Measurements from ENCODE around the gene ADGRL2. TPM values are rescaled to one million over a fixed set of nuclear protein-coding genes. Genes with fewer than 3 reads are reported as not detected.

The ADGRL2 gene
- total and polyA plus RNA-seq, 11 donors = 16.9 to 82.8 (median 54.3) TPM

GRCh38 chr1:81811757-81812371 lies 11.1 kb downstream of the ADGRL2 start:
- no peaks in the 10 kb centered on the region for H3K9me3 ChIP-seq
- no peak overlapping the region for H3K4me3 ChIP-seq
- ATAC-seq = no peak
- WGBS, 4 donors = 48 to 53% (median 52%) methylated on average over 3 of the region's 3 CpGs
- H3K4me1 ChIP-seq = peaks cover 4 to 86% (median 42%) of the 10 kb centered on the region in 12 donors
- intact Hi-C loops (cut with DNase I) = loop anchor here in 1 of 10 donors (10.0 kb wide), 1 partner anchor 133 kb away; no protein-coding TSS in a partner anchor
- no peak for DNase-seq
- peak overlapping the region in 2 of 12 donors; percentile 5 to 10 for H3K27ac ChIP-seq
- H3K27me3 ChIP-seq = no peaks in the 10 kb centered on the region
- TF ChIP-seq CTCF (IDR thresholded peaks at IDR 0.05) (peak in 9 of 12 donors; percentile 19 to 51 (median 38)), POLR2A (IDR thresholded peaks at IDR 0.05) (no peak)
- H3K36me3 ChIP-seq = no peaks in the 10 kb centered on the region

- 30 to 41% (median 35%) methylated on average over 4 of the region's 4 CpGs for whole genome bisulfite sequencing, 4 donors
- ATAC-seq (peak in 1 of 4 donors; percentile 22), DNase-seq (no peak)
- peaks cover 4 to 78% (median 37%) of the 10 kb centered on the region in 12 donors for H3K4me1 ChIP-seq
- no peak overlapping the region for H3K27ac ChIP-seq
- intact Hi-C loops (cut with DNase I) = loop anchor here in 1 of 10 donors (10.0 kb wide), 1 partner anchor 132 kb away; no protein-coding TSS in a partner anchor
- TF ChIP-seq CTCF (IDR thresholded peaks at IDR 0.05) = no peak
- TF ChIP-seq POLR2A (IDR thresholded peaks at IDR 0.05) = no peak
- H3K4me3 ChIP-seq = peak overlapping the region in 5 of 12 donors; percentile 0 to 20 (median 1)
- H3K9me3 ChIP-seq = no peaks in the 10 kb centered on the region
- H3K36me3 ChIP-seq = no peaks in the 10 kb centered on the region
- H3K27me3 ChIP-seq = no peaks in the 10 kb centered on the region
Observed at GRCh38 chr1:81812712-81813111, 12.0 kb downstream of the ADGRL2 start.

GRCh38 chr1:81813691-81814090 lies 13.0 kb downstream of the ADGRL2 start:
- peak overlapping the region in 1 of 12 donors; percentile 16 for H3K4me3 ChIP-seq
- no peaks in the 10 kb centered on the region for H3K27me3 ChIP-seq
- no peaks in the 10 kb centered on the region for H3K36me3 ChIP-seq
- no peaks in the 10 kb centered on the region for H3K9me3 ChIP-seq
- no peak for TF ChIP-seq CTCF (IDR thresholded peaks at IDR 0.05)
- no peak for TF ChIP-seq POLR2A (IDR thresholded peaks at IDR 0.05)
- intact Hi-C loops (cut with DNase I) = loop anchor here in 1 of 10 donors (10.0 kb wide), 1 partner anchor 131 kb away; no protein-coding TSS in a partner anchor
- peaks cover 4 to 79% (median 32%) of the 10 kb centered on the region in 12 donors for H3K4me1 ChIP-seq
- 74 to 78% (median 76%) methylated on average over 2 of the region's 2 CpGs for WGBS, 4 donors
- ATAC-seq (peak in 2 of 4 donors; percentile 40 to 65), DNase-seq (no peak)
- peak overlapping the region in 1 of 12 donors; percentile 3 for H3K27ac ChIP-seq

- WGBS, 4 donors = 86 to 90% (median 88%) methylated on average over 4 of the region's 4 CpGs
- TF ChIP-seq CTCF (IDR thresholded peaks at IDR 0.05) (no peak), POLR2A (IDR thresholded peaks at IDR 0.05) (no peak)
- DNase-seq (no peak), ATAC-seq (no peak)
- Histone ChIP-seq H3K9me3 (no peaks in the 10 kb centered on the region), H3K4me1 (peaks cover 0 to 27% (median 7%) of the 10 kb centered on the region in 12 donors), H3K36me3 (no peaks in the 10 kb centered on the region), H3K27ac (no peak overlapping the region), H3K27me3 (no peaks in the 10 kb centered on the region), H3K4me3 (no peak overlapping the region)
- intact Hi-C loops (cut with DNase I) = loop anchor here in 2 of 10 donors (10.0 kb wide), 2 partner anchors 125 to 135 kb away; no protein-coding TSS in a partner anchor
Observed at GRCh38 chr1:81819613-81820012, 18.9 kb downstream of the ADGRL2 start.
